Right renal pelvis (tissue), 4 donors: ENCODE measurements around the gene RABIF. TPM values are rescaled to one million over a fixed set of nuclear protein-coding genes. Genes with fewer than 3 reads are reported as not detected.

ENCODE experiments used
- DNase-seq, 4 donors: peaks; one replicate each; pipeline ENCODE4 v3.0.0-alpha.2; 2013; ENCODE audit warnings: low read depth in 4 of 4, low spot score in 3 of 4, missing footprints in 1 of 4
- polyA plus RNA-seq, 4 donors: library from polyadenylated mRNA; unstranded; fragments of 120-200 nt; gene quantifications; one replicate each; pipeline ENCODE4 v1.2.1, GENCODE V29; 2013; ENCODE audit not compliant: insufficient read length in 4 of 4

RABIF gene
- polyA plus RNA-seq, 4 donors: 10.4 to 12.9 (median 11.8) TPM

DNA sequence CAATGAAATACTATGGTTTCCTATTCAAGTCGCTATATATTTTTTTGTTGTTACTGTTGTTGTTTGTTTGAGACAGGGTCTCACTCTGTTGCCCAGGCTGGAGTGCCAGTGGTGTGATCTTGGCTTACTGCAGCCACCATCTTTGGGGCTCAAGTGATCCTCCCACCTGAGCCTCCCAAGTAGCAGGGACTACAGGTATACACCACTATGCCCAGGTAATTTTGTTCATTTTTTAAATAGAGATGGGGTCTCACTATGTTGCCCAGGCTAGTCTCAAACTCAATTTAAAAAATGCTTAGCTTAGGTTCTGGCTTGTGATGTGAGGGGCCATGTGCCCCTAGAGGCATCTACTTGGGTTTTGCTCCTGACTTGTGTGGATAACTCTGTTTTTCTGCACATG is 9.8 kb downstream of the RABIF start:
- no peak for DNase-seq

DNA sequence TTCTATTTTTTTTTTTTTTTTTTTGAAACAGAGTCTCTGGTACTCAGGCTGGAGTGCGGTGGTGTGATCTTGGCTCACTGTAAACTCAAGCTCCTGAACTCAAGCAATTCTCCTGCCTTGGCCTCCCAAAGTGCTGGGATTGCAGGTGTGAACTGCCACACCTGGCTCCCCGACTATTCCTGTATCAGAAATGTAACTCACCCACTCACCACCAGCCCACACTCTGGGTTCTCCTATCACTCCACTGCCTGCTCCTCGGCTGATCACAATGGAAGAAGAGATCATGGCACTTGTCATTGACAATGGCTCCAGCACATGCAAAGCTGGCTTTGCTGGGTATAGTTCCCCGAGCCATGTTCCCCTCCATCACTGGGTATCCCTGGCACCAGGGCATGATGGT is 15.9 kb downstream of the RABIF start:
- DNase-seq: no peak

DNA sequence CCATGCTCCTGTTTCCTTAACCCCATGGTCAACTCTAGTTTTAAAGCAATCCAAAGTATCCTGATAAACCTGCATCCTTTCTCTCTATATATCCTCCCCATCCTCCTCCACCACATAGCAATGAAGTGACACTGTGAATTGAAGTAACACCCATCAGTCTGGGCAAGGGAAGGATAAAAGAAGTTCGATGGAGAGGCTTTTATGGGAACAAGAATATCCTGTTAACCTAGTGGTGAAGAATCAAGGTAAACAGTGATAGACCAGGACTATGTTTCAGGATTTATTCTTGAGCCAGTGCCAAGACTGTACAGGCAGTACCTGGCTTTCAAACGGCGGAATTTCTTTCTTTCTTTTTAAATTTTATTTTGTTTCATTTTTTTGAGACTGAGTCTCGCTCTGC is 17.6 kb downstream of the RABIF start:
- DNase-seq: no peak

DNA sequence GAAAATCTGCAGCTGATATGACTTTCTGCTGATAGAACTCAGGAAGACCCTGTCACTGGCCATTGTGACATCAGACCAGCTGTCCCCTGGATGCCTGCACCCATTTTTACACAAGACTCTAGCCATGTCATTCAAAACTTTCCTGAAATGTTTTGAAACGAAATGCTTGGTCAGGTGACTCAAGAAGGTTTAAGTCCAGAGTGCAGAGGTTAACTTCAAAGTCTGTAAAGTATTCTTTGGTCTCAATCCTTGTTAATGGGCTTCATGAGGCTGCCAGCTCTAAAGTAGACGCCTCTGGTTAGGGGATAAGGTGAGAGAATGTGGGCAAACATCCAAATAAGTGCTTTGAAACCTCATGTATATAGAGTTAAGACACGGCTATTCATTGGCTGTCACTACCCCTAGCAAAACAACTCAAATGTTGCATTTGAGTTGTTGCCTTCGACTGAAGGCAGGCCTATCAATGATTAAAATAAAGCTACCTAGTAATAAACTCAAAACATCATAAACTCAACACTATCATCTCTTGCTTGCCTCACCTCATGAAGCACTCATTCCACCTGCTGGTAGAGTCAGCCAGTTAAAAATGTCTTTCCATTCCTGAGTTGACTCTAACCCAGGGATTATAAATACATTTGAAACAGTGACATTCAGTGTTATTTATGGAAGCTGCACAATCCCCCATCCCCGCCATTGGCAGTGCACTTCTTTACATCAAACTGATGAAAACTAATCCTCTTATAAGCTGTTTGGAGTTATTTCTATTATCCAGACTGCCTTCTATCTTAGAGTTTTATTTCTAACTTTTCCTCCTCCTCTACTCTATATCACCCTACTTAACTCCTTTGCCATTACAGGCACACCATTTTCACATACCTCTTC is 26.0 kb downstream of the RABIF start:
- no peak for DNase-seq

DNA sequence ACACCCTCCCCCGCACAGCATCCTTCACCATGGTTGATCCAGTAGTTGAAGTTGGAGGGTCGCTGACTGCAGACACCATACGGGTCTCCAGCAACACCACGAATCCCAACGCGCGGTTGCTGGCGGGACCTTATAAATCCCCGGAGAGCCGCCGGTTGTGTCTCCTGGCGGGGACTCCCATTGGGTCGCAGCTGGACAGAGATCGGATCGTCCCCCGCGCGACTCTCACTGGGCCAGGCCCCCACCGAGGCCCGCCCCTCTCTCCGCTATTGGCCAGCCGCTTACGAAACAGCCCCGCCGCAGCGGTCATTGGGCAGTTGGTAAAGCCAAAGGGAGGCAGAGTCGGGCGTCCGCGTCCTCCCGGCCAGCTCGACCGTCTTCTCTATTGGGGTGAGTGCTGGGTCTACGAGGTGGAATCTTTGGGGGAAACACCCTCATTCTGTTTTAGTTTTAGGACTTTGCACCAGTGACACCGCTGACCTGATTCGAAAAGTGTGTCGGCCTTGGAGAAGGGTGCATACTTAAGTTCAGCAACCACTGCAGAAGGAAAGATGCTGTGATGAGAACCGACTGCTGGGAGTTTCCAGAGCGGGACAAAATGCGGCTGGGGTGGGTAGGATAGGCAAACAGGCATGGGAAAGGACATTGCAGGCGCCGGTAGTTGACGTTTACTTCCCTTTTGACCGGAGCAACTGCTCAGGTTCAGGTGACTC is 27.4 kb downstream of the RABIF start:
- DNase-seq: peak; percentile 69 to 85 (median 80)

DNA sequence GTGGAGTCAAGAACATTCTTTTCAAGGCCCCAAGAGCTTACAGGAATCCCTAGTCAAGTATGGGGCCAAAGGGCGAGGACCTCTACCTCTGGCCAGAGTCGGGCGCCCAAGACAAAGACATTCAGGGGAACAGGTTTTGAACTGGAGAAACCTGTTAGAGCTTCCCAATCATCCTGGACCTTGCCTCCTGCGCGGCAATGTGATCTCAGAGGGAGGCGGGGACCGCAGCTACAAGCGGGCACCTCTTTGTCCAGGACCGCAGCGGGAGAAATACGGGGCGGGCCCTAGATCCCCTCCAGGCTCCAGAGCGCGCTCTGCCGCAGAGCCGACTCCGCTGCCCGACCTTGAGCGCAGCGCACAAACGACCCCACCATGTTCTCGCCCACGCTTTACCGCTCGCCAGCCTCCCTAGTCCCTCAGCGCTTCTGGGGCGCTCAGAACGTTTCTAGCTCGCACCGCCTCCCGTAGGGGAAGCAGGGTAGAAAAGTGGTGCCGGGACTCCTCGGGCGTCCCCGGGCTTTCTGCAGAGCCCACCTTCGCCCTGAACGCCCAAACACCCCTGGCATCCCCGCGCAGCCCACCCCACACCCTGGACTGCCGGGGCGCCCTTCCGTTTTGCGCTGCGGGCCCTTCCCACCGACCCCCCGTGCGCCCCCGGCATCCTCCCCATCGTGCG is 28.1 kb downstream of the RABIF start:
- DNase-seq: peak in 3 of 4 donors; percentile 26 to 65 (median 53)

DNA sequence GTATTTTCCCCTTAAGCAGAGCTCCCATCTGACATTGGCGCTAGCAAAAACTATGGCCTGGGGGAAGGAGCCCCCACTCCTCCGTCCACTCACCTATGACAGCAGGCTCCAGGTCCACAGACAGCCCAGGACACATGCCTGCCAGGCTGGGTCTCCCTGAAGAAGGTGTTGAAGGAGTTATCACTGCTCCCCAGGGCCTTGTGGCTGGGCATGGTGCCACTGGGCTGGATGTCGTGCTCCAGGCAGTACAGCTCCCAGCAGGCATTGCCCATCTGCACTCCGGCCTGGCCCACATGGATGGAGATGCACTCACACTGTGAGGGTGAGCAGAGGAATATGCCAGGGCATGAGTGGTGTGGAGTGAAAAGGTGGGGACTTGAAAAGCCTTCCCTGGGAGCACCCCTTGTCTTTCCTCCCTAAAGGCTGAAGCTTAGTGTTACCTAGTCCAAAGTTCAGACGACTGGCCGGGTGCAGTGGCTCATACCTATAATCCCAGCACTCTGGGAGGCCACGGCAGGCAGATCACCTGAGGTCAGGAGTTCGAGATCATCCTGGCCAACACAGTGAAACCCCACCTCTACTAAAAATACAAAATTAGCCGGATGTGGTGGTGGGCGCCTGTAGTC is 30.0 kb downstream of the RABIF start:
- no peak for DNase-seq

DNA sequence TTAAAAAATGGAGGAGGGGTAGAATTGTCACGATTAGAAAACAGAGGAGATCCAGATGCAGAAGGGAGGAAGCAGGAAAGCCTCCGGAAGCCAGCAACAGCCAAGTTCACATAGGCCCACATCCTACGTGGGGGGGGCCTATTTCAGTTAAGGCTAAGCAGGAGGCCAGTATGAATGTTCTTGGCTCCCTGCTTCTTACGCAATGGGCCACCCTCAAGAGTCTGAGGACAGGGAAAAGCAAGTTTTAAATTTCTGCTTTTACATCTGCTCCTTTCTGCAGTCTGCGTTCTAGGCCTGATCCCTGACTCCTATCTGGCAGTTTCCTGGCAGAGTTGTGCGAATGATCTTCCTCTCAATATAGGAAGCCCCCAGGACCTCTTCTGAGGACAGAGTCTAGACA is 30.6 kb downstream of the RABIF start:
- DNase-seq: peak in 1 of 4 donors; percentile 20

DNA sequence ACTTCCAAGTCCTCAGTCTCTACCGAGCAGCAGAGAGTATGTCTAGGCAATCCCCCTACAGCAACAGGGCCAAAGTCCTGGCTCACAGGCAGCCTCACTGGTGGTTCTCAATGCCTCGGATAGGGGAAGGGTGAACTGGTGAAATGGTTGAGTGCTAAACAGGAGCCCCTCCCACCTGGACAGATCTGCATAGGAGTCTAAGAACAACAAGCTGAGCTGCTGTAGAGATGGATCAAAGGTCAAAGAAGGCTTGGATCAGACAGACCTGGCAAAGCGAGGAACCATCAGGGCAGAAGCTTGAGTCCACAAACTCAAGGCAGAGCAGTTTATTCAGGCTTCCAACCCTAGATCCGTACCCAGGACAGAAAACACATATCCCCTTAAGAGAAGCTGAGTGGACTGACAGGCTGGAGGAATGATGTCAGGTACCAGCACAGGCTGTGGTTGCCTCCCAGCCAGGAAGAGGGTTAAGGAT is 31.8 kb downstream of the RABIF start:
- no peak for DNase-seq

DNA sequence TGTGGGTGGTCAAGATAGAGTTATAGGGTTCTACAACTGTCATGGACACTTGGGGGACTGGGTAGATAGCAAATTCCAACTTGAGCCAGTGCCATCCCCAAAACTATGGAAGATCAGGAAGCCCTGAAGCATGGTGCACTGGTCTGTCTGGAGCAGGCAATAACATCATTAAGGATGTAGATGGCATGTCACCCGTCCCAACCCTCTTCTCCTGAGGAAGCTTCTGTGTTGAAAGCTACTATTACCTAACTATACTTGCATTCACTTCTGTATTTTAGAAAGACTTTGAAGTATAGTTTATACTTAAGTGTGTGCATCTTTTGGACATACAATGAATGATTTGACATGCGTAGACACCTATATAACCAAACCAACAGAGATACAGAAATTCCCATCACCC is 32.9 kb downstream of the RABIF start:
- DNase-seq: no peak

DNA sequence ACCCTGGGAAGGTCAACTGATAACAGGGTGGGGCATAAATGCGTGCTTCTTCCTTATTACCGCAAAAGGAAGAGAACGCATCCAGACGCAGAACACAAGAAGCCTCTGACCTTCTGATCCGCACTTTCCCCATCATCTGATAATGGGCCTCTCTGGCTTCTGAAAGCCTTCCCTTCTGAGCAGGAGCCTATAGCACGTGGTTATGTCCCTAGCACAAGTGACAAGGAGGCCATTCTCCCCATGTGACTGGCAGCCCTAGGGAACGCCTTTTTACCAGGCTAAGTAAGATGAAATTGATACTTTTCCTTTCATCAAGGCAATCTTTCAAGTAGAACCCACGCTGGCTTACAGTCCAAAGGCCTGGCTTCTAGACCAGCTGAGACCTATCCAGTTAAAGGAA is 34.2 kb downstream of the RABIF start:
- DNase-seq: no peak

DNA sequence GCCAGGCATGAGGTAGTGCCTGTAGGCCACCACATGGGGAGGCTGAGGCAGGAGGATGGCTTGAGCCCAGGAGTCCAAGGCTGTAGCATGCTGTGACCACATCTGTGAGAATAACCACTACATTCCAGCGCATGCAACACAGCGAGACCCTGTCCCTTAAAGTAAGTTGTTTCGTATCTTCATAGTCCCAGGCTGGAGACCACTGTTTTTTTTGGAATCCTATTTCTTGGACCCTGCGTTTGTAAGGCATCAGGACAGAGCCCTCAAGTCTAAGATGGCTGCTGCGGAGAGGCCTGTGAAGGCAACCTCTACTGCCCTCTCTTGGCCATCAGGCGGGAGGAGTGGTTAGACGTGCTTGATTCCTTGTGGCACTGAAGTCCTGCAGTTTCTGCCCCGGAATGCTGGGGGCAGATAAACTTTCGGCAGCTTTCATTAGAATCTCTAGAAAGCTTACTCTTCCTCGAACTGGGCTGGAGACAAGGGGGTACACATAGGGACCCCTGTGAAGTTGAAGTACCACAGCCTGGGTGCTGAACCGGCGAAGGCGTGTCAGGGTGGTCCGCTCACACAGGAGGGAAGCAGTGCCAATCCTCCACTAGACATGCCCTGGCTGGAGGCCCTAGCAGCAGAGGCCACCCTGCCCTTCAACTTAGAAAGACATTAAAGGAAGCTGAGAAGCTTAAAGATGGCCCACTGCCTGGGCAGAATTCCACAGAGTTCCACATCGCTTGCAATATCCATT is 36.6 kb downstream of the RABIF start:
- DNase-seq: no peak

DNA sequence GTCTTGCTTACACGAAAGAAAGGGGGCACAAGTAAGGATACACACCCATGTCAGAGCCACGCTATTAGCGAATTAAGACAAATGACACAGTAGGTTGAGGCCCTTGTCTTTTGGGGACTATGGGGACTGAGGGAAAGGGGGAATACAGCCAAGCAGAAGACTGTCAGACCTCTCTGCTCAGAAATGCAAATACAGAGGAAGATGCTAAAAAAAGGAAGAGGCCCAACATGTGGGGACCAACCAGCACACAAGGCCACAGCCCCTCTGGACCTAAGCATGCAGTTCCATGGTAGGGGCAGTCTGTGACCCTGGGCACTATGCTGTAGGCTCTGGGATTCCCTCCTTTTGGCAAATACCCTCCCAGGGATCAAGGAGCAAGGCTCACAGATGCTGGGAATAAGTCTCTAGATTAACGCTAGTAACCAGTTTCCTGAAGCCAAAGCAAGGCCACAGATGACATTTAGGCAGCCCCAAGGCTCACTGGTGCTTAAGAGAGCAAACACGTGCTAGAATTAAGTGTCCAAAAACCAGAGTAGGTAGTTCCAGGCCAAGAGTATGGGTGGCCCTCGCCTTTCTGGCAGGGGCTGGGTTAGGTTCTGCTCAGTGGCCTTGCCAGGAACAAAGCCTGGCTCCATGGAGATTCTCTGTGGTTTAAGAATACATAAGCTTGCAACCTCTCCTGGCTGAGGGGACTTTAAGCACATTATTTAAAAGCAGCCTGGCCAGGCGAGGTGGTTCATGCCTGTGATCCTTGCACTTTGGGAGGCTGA is 38.2 kb downstream of the RABIF start:
- no peak for DNase-seq

DNA sequence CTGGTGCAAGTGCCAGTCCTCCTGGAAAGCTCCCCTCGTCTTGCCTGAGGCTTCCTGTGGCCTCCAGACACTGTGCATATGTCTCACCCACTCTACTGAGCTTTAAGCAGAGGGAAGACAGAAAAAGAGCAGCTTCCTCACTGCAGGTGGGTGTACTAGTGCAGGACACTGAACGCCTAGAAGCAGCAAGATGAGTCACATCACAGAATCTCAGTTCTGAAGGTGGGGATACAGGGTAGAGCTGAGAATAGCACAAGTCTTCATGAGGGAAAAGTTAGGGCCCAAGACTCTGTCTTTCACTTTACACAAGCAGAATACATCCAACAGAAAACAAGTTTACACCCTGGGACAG is 40.8 kb downstream of the RABIF start:
- no peak for DNase-seq

DNA sequence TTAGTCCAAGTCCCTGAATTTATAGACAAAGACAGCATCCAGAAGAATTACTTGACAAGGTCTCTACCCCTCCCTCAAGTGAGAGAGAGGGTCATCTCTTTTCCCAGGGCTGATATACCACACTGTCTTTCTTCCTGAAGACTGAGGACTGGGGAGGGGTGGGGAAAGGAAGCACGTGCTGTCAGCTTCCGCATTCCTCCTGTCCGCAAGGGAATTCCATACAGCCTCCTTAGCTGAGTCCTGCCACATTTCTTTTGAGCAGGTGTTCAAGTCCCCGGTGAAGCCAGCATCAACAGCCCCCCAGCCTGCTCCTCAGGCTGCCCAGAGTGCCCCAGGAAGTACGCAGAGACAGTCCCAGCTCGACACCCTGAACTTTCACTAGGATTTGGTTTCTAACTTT is 44.0 kb downstream of the RABIF start:
- DNase-seq: no peak

DNA sequence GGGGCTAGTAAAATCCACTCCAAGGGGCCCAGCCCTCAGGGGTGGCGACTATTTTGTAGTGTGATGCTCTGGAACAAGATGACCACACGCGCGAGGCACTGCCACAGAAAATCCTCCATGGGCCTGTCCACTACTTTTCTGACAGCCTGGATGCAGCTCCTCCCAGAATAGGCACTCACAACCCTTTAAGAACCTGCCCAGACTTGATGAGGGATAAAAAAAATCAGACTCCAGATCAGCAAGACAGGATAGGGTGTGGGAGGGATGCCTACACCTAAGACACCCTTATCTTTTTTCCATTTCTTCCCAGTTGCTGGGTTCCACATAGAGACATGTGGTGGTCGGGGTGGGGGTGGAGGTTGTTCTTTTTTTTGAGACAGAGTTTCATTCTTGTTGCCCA is 44.7 kb downstream of the RABIF start:
- no peak for DNase-seq

DNA sequence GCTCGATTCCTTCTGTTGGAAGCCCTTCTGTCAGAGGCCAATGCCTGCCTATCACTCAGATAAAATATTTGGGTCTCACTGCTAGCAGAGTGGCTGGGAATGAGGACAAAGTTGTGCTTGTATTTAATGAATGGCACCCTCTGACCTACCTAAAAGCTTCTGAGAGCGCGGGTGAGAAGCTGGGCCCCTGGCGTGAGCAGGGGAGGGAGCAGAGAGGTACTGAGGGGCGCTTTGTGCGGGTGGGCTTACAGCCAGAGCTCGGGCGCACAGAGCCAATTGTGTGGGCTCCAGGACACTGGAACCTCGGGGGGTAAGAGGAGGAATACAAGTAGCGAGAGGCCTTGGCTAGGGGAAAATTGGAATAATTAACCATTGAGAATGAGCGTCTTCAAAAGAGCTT is 45.9 kb downstream of the RABIF start:
- no peak for DNase-seq

DNA sequence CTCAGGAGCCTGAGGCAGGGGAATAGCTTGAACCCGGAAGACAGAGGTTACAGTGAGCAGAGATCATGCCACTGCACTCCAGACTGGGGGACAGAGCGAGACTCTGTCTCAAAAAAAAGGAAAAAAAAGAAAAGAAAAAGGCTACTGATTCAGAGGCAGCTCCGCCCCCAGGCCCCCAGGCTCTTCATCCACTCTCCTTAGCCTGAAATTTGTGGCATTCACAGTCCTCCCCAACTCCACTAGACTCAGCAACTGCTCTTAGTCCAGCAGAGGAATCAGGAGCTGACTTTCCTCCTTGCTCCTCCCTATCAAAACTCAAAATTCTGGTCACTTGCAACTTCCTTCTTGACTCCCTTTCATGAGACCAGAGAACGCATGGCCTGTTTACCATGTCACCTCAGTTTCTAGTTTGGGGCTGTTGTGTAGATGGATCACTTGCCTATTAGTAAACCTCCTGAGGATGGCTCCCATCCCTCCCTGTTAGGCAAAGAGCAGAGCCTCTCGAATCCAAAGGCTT is 51.1 kb downstream of the RABIF start:
- no peak for DNase-seq
